HCT116 (cell line): ENCODE measurements around the gene FAM131B. TPM values are rescaled to one million over a fixed set of nuclear protein-coding genes. Genes with fewer than 3 reads are reported as not detected.

ENCODE experiments used
- ATAC-seq: fragments of 200-7000 bp; cut with Tn5 transposase; 2 replicates; pipeline ENCODE4 v1.9.1; 2020; ENCODE audit warnings: mild to moderate bottlenecking, moderate library complexity
- BruUV-seq: library from RNA; stranded (reverse); fragments of 400-500 nt; replicated peaks from 2 replicates; lab custom pipeline; 2021; lab: Mats Ljungman, UMichigan
- CTCF ChIA-PET: fragments of 300-600 bp; sonication (Branson Sonifier 250); formaldehyde crosslinking; loops from one replicate; lab custom pipeline; 2021; ENCODE audit warnings: antibody characterized with exemption; lab: Charles Lee
- POLR2A ChIA-PET: fragments of 300-600, 350-600 bp; sonication (Branson Sonifier 250); formaldehyde crosslinking; loops from one replicate; lab custom pipeline; 2021; ENCODE audit warnings: antibody characterized with exemption; lab: Charles Lee
- RAD21 ChIA-PET, 2 experiments: fragments of 300-600 bp; sonication (Branson Sonifier 250); formaldehyde crosslinking; loops; one replicate each; lab custom pipeline; 2023; ENCODE audit warnings: low total read pairs in 2 of 2; ENCODE audit not compliant: uncharacterized antibody in 2 of 2, unreplicated experiment in 2 of 2, low non-redundant PET in 1 of 2; lab: Charles Lee
- DNase-seq: peaks from one replicate; pipeline ENCODE4 v3.0.0-alpha.2; 2010; ENCODE audit warnings: low read depth, low spot score
- H2AFZ ChIP-seq: fragments of 200-600 bp; shearing (Covaris generic), sonication (generic); 2 replicates; pipeline ENCODE4 v1.6.1; 2017; ENCODE audit warnings: low read depth, mixed run types, mixed read lengths, antibody characterized with exemption, low read length; ENCODE audit not compliant: poor library complexity, severe bottlenecking
- H3K27ac ChIP-seq: 2 replicates; pipeline ENCODE4 v1.5.1; 2012; ENCODE audit warnings: low read depth, low read length
- H3K27me3 ChIP-seq: fragments of 200-600 bp; sonication (generic); 2 replicates; pipeline ENCODE4 v1.6.1; 2016; ENCODE audit warnings: mixed run types, low read length, mixed read lengths; ENCODE audit not compliant: insufficient read depth
- H3K36me3 ChIP-seq, 2 experiments: fragments of 200-500 bp in 1 of 2; fragments of 200-600 bp in 1 of 2; sonication (Bioruptor generic) in 1 of 2; sonication (generic) in 1 of 2; 2 replicates each; pipeline versions ENCODE4 v1.5.1 to v1.6.1; 2014 to 2016; ENCODE audit warnings: low read length in 2 of 2, inconsistent platforms in 1 of 2, mixed read lengths in 1 of 2, mixed run types in 1 of 2; ENCODE audit not compliant: insufficient read depth in 2 of 2, control insufficient read depth in 1 of 2
- H3K4me1 ChIP-seq, 2 experiments: fragments of 200-600 bp in 1 of 2; sonication (generic) in 1 of 2; 2 replicates each; pipeline versions ENCODE4 v1.5.1 to v1.6.1; 2012 to 2017; ENCODE audit warnings: low read length in 2 of 2, inconsistent platforms in 1 of 2, mild to moderate bottlenecking in 1 of 2, mixed read lengths in 1 of 2, mixed run types in 1 of 2, moderate library complexity in 1 of 2; ENCODE audit not compliant: insufficient read depth in 2 of 2, control insufficient read depth in 1 of 2
- H3K4me2 ChIP-seq: fragments of 200-600 bp; sonication (generic); 2 replicates; pipeline ENCODE4 v1.6.1; 2017; ENCODE audit warnings: mixed run types, low read length, mixed read lengths
- H3K4me3 ChIP-seq, 2 experiments: fragments of 200-600 bp in 1 of 2; sonication (generic) in 1 of 2; replicated peaks in 1 of 2; 2 replicates each; pipeline ENCODE4 v1.5.1; 2011 to 2016; ENCODE audit warnings: low read length in 2 of 2, control low read depth in 1 of 2, low read depth in 1 of 2, mild to moderate bottlenecking in 1 of 2, mixed read lengths in 1 of 2, mixed run types in 1 of 2
- H3K79me2 ChIP-seq: fragments of 200-600 bp; sonication (generic); 2 replicates; pipeline ENCODE4 v1.6.1; 2017; ENCODE audit warnings: mild to moderate bottlenecking, mixed run types, low read length, moderate library complexity, mixed read lengths; ENCODE audit not compliant: insufficient read depth
- H3K9ac ChIP-seq: fragments of 200-600 bp; sonication (generic); 2 replicates; pipeline ENCODE4 v1.6.1; 2016; ENCODE audit warnings: low read length, mixed read lengths
- H3K9me2 ChIP-seq: fragments of 200-600 bp; sonication (generic), shearing (Covaris generic); 2 replicates; pipeline ENCODE4 v1.6.1; 2017; ENCODE audit warnings: mixed run types, mild to moderate bottlenecking, moderate library complexity; ENCODE audit not compliant: insufficient read depth
- H3K9me3 ChIP-seq, 2 experiments: fragments of 200-500 bp in 1 of 2; fragments of 200-600 bp in 1 of 2; sonication (Bioruptor generic) in 1 of 2; sonication (generic) in 1 of 2; 2 replicates each; pipeline ENCODE4 v1.6.1; 2014 to 2017; ENCODE audit warnings: low read length in 2 of 2, mixed read lengths in 2 of 2, inconsistent platforms in 1 of 2, low read depth in 1 of 2, mild to moderate bottlenecking in 1 of 2, mixed run types in 1 of 2, moderate library complexity in 1 of 2; ENCODE audit not compliant: control insufficient read depth in 1 of 2, insufficient read depth in 1 of 2
- H4K20me1 ChIP-seq: fragments of 200-600 bp; sonication (generic), shearing (Covaris generic); 2 replicates; pipeline ENCODE4 v1.6.1; 2017; ENCODE audit warnings: mixed run types, mild to moderate bottlenecking, moderate library complexity; ENCODE audit not compliant: insufficient read depth
- ATF3 ChIP-seq: IDR thresholded peaks from 2 replicates; pipeline ENCODE4 v1.6.1; 2012
- CBX3 ChIP-seq: IDR thresholded peaks from 2 replicates; pipeline ENCODE4 v1.6.1; 2012; ENCODE audit warnings: low read depth
- CEBPB ChIP-seq: IDR thresholded peaks from 2 replicates; pipeline ENCODE4 v1.6.1; 2012; ENCODE audit warnings: low read depth
- CTCF ChIP-seq, 3 experiments: fragments of 200-600 bp in 1 of 3; sonication (generic) in 1 of 3; IDR thresholded peaks in 2 of 3; conservative IDR thresholded peaks in 1 of 3; 2 replicates each; pipeline ENCODE4 v1.5.1; 2012 to 2017; ENCODE audit warnings: low read depth in 2 of 3, low read length in 2 of 3, antibody characterized with exemption in 1 of 3, borderline replicate concordance in 1 of 3, control low read depth in 1 of 3, mild to moderate bottlenecking in 1 of 3, mixed read lengths in 1 of 3, mixed run types in 1 of 3, moderate library complexity in 1 of 3; ENCODE audit not compliant: insufficient read depth in 1 of 3
- EZH2 ChIP-seq: fragments of 200-600 bp; sonication (generic); IDR thresholded peaks from 2 replicates; pipeline ENCODE4 v1.6.1; 2017; ENCODE audit warnings: antibody characterized with exemption, mixed run types
- EZH2phosphoT487 ChIP-seq: fragments of 200-600 bp; IDR thresholded peaks from 2 replicates; pipeline ENCODE4 v1.6.1; 2018; ENCODE audit warnings: antibody characterized with exemption, borderline replicate concordance
- FOSL1 ChIP-seq: IDR thresholded peaks from 2 replicates; pipeline ENCODE4 v1.6.1; 2012; ENCODE audit warnings: low read depth
- JUND ChIP-seq: IDR thresholded peaks from 2 replicates; pipeline ENCODE4 v1.6.1; 2012
- MAX ChIP-seq: IDR thresholded peaks from 2 replicates; pipeline ENCODE4 v1.6.1; 2012
- POLR2A ChIP-seq: IDR thresholded peaks from 2 replicates; pipeline ENCODE4 v1.7.0; 2011; ENCODE audit warnings: borderline replicate concordance; ENCODE audit not compliant: insufficient read depth, insufficient read length; ENCODE audit errors: extremely low read depth
- POLR2AphosphoS5 ChIP-seq: IDR thresholded peaks from 2 replicates; pipeline ENCODE4 v1.6.1; 2011; ENCODE audit warnings: mild to moderate bottlenecking, low read depth, low read length, moderate library complexity
- RAD21 ChIP-seq: IDR thresholded peaks from 2 replicates; pipeline ENCODE4 v1.6.1; 2012; ENCODE audit warnings: low read depth, mild to moderate bottlenecking
- REST ChIP-seq: IDR thresholded peaks from 2 replicates; pipeline ENCODE4 v1.6.1; 2012; ENCODE audit warnings: low read depth
- SIN3A ChIP-seq: IDR thresholded peaks from 2 replicates; pipeline ENCODE4 v1.6.1; 2012; ENCODE audit warnings: low read depth
- SP1 ChIP-seq: IDR thresholded peaks from 2 replicates; pipeline ENCODE4 v1.6.1; 2012; ENCODE audit warnings: low read depth
- TCF7L2 ChIP-seq: IDR thresholded peaks from 2 replicates; pipeline ENCODE4 v1.7.0; 2011; ENCODE audit warnings: borderline replicate concordance, inconsistent platforms; ENCODE audit not compliant: insufficient read depth, insufficient read length; ENCODE audit errors: extremely low read depth
- YY1 ChIP-seq: IDR thresholded peaks from 2 replicates; pipeline ENCODE4 v1.6.1; 2011; ENCODE audit warnings: low read length, low read depth, moderate library complexity, mild to moderate bottlenecking; ENCODE audit not compliant: insufficient replicate concordance; ENCODE audit errors: extremely low read depth
- ZBTB33 ChIP-seq: IDR thresholded peaks from 2 replicates; pipeline ENCODE4 v1.6.1; 2011; ENCODE audit warnings: mild to moderate bottlenecking, low read length, moderate library complexity; ENCODE audit not compliant: insufficient replicate concordance; ENCODE audit errors: extremely low read depth
- ZFX ChIP-seq: fragments of 450-650 bp; IDR thresholded peaks from 2 replicates; pipeline ENCODE4 v1.6.1; 2017
- ZNF274 ChIP-seq: fragments of 200-500 bp; sonication (Bioruptor generic); IDR thresholded peaks from 2 replicates; pipeline ENCODE4 v1.6.1; 2014; ENCODE audit warnings: mild to moderate bottlenecking, low read depth, low read length, inconsistent platforms
- intact Hi-C: fragments of 100-400 bp; cut with micrococcal nuclease; formaldehyde crosslinking; loops from 2 replicates; pipeline ENCODE4 v1.10.0; 2022
- total RNA-seq: library from RNA; stranded (reverse); gene quantifications from one replicate; pipeline ENCODE4 v1.2.1, GENCODE V29; 2021; ENCODE audit not compliant: unreplicated experiment

The FAM131B gene
- total RNA-seq, 1 experiment from 2014 or later = 0.20 TPM

- Histone ChIP-seq H3K9ac (no peak overlapping the region), H3K4me1 (peaks cover 13 to 26% of the 10 kb centered on the region in 2 experiments), H3K9me2 (no peaks in the 10 kb centered on the region), H3K4me2 (no peak overlapping the region), H3K36me3 (peaks cover 5 to 22% of the 10 kb centered on the region in 2 experiments; a peak in 2 of 4 replicates), H3K27ac (no peak overlapping the region), H3K27me3 (no peaks in the 10 kb centered on the region), H3K79me2 (peaks cover 75% of the 10 kb centered on the region), H3K4me3 (no peak overlapping the region), H3K9me3 (no peaks in the 10 kb centered on the region), H2AFZ (no peak overlapping the region), H4K20me1 (no peaks in the 10 kb centered on the region)
- no TSS peak for BruUV-seq
- DNase-seq = no peak
- TF ChIP-seq ZBTB33 (no peak), MAX (no peak), CEBPB (no peak), POLR2A (no peak), RAD21 (no peak), JUND (no peak), TCF7L2 (no peak), REST (no peak), ATF3 (no peak), CTCF (IDR thresholded peaks at IDR 0.05 in 2 of 3, conservative IDR thresholded peaks at IDR 0.05 in 1 of 3; ENCODE audit: borderline replicate concordance in 1 of 3, insufficient read depth in 1 of 3, low read depth in 2 of 3, low read length in 2 of 3) (no peak), EZH2 (no peak), ZFX (no peak), SP1 (no peak), SIN3A (no peak), ZNF274 (no peak), CBX3 (no peak), YY1 (no peak), EZH2phosphoT487 (no peak), POLR2AphosphoS5 (no peak), FOSL1 (no peak)
- ATAC-seq = no peak
- ChIA-PET CTCF (no interaction called here), POLR2A (no interaction called here), RAD21 (no interaction called here)
- intact Hi-C loops = no loop called here
These were observed 21.1 kb upstream of the FAM131B start for GRCh38 chr7:143383642-143383957.
